CD4-positive, alpha-beta T cell treated with Interleukin-15 for 1 hour (primary cell): Measurements from ENCODE around the gene SSTR5.
"Not testable (repeated sequence)": the region's sequence is repeated elsewhere in the genome, so short reads cannot be mapped to it uniquely, and the experiment has no call there.

Source experiments
- DNase-seq: peaks from one replicate; pipeline ENCODE4 v3.0.0-alpha.2; 2020

The SSTR5 gene

GRCh38 chr16:1076801-1077576, 4.4 kb downstream of the SSTR5 start:
- DNase-seq: no peak

GRCh38 chr16:1077877-1078578, 5.5 kb downstream of the SSTR5 start:
- DNase-seq: no peak

GRCh38 chr16:1078579-1079021, 6.1 kb downstream of the SSTR5 start:
- no peak for DNase-seq

GRCh38 chr16:1079341-1079740, 6.8 kb downstream of the SSTR5 start:
- DNase-seq: no peak

- DNase-seq: no peak
Measured at GRCh38 chr16:1079786-1080525, 7.4 kb downstream of the SSTR5 start.

GRCh38 chr16:1080801-1081733, 8.5 kb downstream of the SSTR5 start:
- no peak for DNase-seq

GRCh38 chr16:1081734-1082265, 9.3 kb downstream of the SSTR5 start:
- no peak for DNase-seq

- DNase-seq: no peak
Measured at GRCh38 chr16:1082266-1082951, 9.9 kb downstream of the SSTR5 start.

GRCh38 chr16:1082952-1083675, 10.6 kb downstream of the SSTR5 start:
- no peak for DNase-seq

- DNase-seq: no peak
Measured at GRCh38 chr16:1084971-1085370, 12.4 kb downstream of the SSTR5 start.

GRCh38 chr16:1086443-1086842, 13.9 kb downstream of the SSTR5 start:
- DNase-seq: not testable (repeated sequence)

GRCh38 chr16:1088295-1089170, 16.0 kb downstream of the SSTR5 start:
- no peak for DNase-seq

GRCh38 chr16:1089439-1089821, 16.9 kb downstream of the SSTR5 start:
- DNase-seq: no peak

- no peak for DNase-seq
Measured at GRCh38 chr16:1089822-1090619, 17.5 kb downstream of the SSTR5 start.

- DNase-seq: no peak
Measured at GRCh38 chr16:1090620-1091587, 18.4 kb downstream of the SSTR5 start.

- DNase-seq: no peak
Measured at GRCh38 chr16:1091992-1092552, 19.5 kb downstream of the SSTR5 start.

GRCh38 chr16:1092685-1093283, 20.2 kb downstream of the SSTR5 start:
- not testable (repeated sequence) for DNase-seq
